Inflammatory macrophage (primary cell): ENCODE results near the gene SGMS1.
"Not testable (repeated sequence)": the region's sequence is repeated elsewhere in the genome, so short reads cannot be mapped to it uniquely, and the experiment has no call there.

Experiments used
- DNase-seq, 2 donors: peaks; one replicate each; pipeline ENCODE4 v3.0.0-alpha.2; 2020 to 2022
- total RNA-seq, 18 experiments: gene quantifications; one replicate each; lab custom pipeline; 2026; ENCODE audit warnings: mixed read lengths in 6 of 18, inconsistent platforms in 2 of 18; lab: John Stamatoyannopoulos, UW

SGMS1 gene
- total RNA-seq: 48.1 to 225 (median 87.3) reads per million in 18 experiments

- peak; percentile 81 to 90 for DNase-seq
Measured at GRCh38 chr10:50623663-50624412, at the start of gene SGMS1. TSS of gene SGMS1 (minus strand) at chr10:50623956. CDS start at chr10:50344114, 279,842 bp downstream.

GRCh38 chr10:50672152-50672551 lies 48.4 kb upstream of the SGMS1 start:
- peak; percentile 7 to 10 for DNase-seq

- DNase-seq: not testable (repeated sequence)
Measured at GRCh38 chr10:50671645-50672044, 47.9 kb upstream of the SGMS1 start.

- not testable (repeated sequence) for DNase-seq
Measured at GRCh38 chr10:50669957-50670356, 46.2 kb upstream of the SGMS1 start.

- not testable (repeated sequence) for DNase-seq
Measured at GRCh38 chr10:50667353-50667752, 43.6 kb upstream of the SGMS1 start.

GRCh38 chr10:50662420-50662819 lies 38.7 kb upstream of the SGMS1 start:
- not testable (repeated sequence) for DNase-seq

DNA sequence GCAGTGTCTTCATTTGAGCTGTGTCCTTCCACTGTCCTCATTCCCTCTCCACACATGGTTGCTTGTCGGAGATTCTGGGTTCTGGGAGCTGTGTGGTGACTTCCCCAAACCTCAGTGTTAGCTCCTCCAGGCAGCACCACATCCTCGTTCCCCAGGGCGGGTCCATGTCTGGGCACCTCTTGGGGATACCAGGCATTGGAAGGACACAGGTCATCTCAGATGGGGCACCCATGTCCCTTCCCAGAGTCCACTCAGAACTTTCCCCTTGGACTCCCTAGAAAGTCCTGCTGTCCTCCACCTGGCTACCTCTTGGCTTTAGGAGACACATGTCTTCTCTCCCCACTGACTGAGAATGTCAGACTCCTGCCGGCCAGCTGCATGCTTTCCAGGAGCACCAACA lies 37.8 kb upstream of the SGMS1 start:
- not testable (repeated sequence) for DNase-seq

GRCh38 chr10:50659865-50660730 lies 36.3 kb upstream of the SGMS1 start:
- DNase-seq: peak; percentile 32 to 44

DNA sequence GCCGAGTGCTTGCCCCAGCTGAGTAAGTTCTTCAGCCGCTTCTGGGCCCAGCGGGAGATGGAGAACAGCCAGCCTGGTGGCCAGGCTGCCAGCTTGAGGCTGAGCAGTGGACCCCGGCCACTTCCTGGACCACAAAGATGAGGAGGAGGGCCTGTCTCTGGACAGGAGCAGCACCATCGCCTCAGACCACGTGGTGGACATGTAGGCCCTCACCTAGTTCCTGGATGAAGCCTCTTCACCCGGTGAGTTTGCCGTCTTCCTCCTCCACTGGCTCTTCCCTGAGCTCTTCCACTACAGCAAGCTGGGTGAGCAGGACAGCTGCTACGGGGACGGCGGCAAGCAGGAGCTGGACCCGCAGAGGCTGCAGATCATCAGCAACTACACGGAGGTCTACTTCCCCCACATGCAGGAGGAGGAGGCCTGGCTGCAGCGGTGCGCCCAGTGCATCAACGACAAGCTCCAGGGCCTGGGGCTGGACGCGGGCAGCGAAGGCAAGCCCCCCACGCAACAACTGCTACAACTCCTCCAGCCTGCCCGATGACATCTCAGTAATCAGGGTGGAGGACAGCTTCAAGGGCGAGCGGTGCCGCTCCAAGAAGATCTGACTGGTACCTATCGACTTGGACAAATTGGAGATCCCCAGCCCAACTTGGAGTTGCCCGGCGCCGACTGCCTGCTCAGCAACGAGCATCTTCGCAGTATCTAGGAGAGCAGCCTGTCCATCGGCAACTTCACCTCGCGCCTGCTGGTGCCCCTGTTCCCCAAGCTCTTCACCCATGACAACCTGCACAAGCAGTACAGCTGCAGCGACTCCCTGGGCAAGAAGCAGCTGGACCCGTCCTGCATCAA lies 35.5 kb upstream of the SGMS1 start:
- DNase-seq: not testable (repeated sequence)

GRCh38 chr10:50658165-50658564 lies 34.4 kb upstream of the SGMS1 start:
- DNase-seq: no peak

GRCh38 chr10:50653758-50654157 lies 30.0 kb upstream of the SGMS1 start:
- DNase-seq: peak; percentile 8 to 11

GRCh38 chr10:50653142-50653541 lies 29.4 kb upstream of the SGMS1 start:
- DNase-seq: no peak

- no peak for DNase-seq
Measured at GRCh38 chr10:50651808-50652207, 28.1 kb upstream of the SGMS1 start.

DNA sequence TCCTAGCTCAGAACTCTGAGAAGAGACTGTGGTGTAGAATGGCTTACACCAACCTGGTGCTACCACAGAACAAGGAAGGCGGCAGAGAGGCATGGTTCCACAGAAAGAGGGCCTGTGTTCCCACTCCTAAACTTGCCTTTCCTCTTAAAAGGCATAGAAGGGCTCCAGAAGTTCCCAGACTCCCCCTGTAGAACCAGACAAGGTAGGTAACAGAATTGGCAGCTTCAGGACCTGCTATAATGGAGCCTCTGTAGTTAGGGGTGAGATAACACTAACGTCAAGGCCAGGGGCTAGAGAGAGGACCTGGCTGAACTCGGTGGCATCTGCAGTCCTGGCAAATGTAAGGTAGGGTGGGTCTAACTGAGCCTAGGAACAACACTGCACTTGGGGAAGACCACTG lies 26.7 kb upstream of the SGMS1 start:
- no peak for DNase-seq

GRCh38 chr10:50648935-50649227 lies 25.1 kb upstream of the SGMS1 start:
- no peak for DNase-seq

- DNase-seq: no peak
Measured at GRCh38 chr10:50648089-50648934, 24.6 kb upstream of the SGMS1 start.

DNA sequence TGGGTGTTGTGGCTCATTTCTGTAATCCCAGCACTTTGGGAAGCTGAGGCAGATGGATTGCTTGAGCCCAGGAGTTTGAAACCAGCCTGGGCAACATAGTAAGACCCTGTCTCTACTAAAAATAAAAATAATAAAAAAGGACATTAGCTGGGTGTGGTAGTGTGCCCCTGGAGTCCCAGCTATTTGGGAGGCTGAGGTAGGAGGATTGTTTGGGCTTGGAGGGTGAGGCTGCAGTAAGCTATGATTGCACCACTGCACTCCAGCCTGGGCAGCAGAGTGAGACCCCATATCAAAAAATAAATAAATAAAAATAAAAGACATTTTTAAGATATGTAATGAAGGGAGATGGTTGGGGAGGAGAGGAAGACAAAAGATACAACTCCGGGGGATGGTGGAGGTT lies 23.6 kb upstream of the SGMS1 start:
- not testable (repeated sequence) for DNase-seq

GRCh38 chr10:50645236-50645635 lies 21.5 kb upstream of the SGMS1 start:
- DNase-seq: no peak

- no peak for DNase-seq
Measured at GRCh38 chr10:50641626-50642025, 17.9 kb upstream of the SGMS1 start.

DNA sequence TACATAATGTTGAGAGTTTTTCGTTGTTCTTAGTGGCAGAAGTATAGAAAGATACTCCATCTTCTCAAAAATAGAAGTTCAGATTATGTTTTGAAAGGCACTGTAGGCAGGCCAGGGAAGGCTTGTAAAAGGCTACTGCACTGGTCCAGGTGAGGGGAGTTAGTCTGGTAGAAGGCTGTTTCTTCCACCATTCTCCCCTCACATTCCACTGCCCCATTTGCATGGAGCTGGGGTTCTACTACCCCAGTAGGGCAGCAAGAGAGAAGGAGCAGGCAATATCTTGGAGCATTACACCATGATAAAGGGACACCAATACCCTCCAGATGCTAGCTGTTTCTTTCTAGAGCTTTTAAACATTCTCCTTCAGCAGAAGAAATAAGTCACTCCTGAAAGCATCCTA lies 16.5 kb upstream of the SGMS1 start:
- no peak for DNase-seq

GRCh38 chr10:50636618-50637579 lies 13.1 kb upstream of the SGMS1 start:
- no peak for DNase-seq
